ACC112 (cell line): ENCODE measurements around the gene TSPAN9.

Source experiments
- H2AFZ ChIP-seq: fragments of 200-600 bp; sonication (generic); one replicate; pipeline ENCODE4 v1.6.0; 2017; ENCODE audit warnings: antibody characterized with exemption, low read length; ENCODE audit not compliant: unreplicated experiment
- H3K27ac ChIP-seq: fragments of 200-600 bp; sonication (generic); 2 replicates; pipeline ENCODE4 v1.5.1; 2014; ENCODE audit warnings: low read depth, mild to moderate bottlenecking, antibody characterized with exemption, low read length, moderate library complexity
- H3K27me3 ChIP-seq: fragments of 200-600 bp; sonication (generic); 2 replicates; pipeline ENCODE4 v1.6.1; 2014; ENCODE audit warnings: mild to moderate bottlenecking, antibody characterized with exemption, low read length, moderate library complexity, mixed read lengths; ENCODE audit not compliant: insufficient read depth
- H3K36me3 ChIP-seq: fragments of 200-600 bp; sonication (generic); 2 replicates; pipeline ENCODE4 v1.6.1; 2016; ENCODE audit warnings: mild to moderate bottlenecking, antibody characterized with exemption, low read length, moderate library complexity, mixed read lengths; ENCODE audit not compliant: insufficient read depth
- H3K4me1 ChIP-seq: fragments of 200-600 bp; sonication (generic); one replicate; pipeline ENCODE4 v1.6.1; 2016; ENCODE audit warnings: low read length, mixed read lengths; ENCODE audit not compliant: insufficient read depth, unreplicated experiment, control insufficient read depth
- H3K4me3 ChIP-seq: fragments of 200-600 bp; sonication (generic); 2 replicates; pipeline ENCODE4 v1.5.1; 2014; ENCODE audit warnings: mild to moderate bottlenecking, low read depth, low read length
- H3K79me2 ChIP-seq: fragments of 200-600 bp; sonication (generic); one replicate; pipeline ENCODE4 v1.6.0; 2016; ENCODE audit warnings: low read length; ENCODE audit not compliant: control insufficient read depth, unreplicated experiment, insufficient read depth

Gene TSPAN9

GRCh38 chr12:3168223-3169221 is 91.3 kb downstream of the TSPAN9 start:
- Histone ChIP-seq H3K36me3 (no peaks in the 10 kb centered on the region), H3K27me3 (no peaks in the 10 kb centered on the region), H3K79me2 (no peaks in the 10 kb centered on the region), H3K4me1 (peaks cover 38% of the 10 kb centered on the region), H3K27ac (peak overlapping the region; percentile 85), H2AFZ (no peak overlapping the region), H3K4me3 (peak overlapping the region; percentile 37; the same call in 1 of the 2 replicates)

- Histone ChIP-seq H3K4me1 (peaks cover 38% of the 10 kb centered on the region), H3K27ac (peak overlapping the region; percentile 85), H3K36me3 (no peaks in the 10 kb centered on the region), H3K4me3 (no peak overlapping the region), H2AFZ (peak overlapping the region; percentile 34), H3K27me3 (no peaks in the 10 kb centered on the region), H3K79me2 (no peaks in the 10 kb centered on the region)
These were observed 93.4 kb downstream of the TSPAN9 start for GRCh38 chr12:3170423-3171194.

- no peak overlapping the region for H3K4me3 ChIP-seq
- H3K36me3 ChIP-seq: no peaks in the 10 kb centered on the region
- H2AFZ ChIP-seq: peak overlapping the region; percentile 34
- peaks cover 38% of the 10 kb centered on the region for H3K4me1 ChIP-seq
- H3K27ac ChIP-seq: peak overlapping the region; percentile 85
- no peaks in the 10 kb centered on the region for H3K79me2 ChIP-seq
- H3K27me3 ChIP-seq: no peaks in the 10 kb centered on the region
These were observed 94.0 kb downstream of the TSPAN9 start for GRCh38 chr12:3171195-3171591.

- Histone ChIP-seq H3K4me3 (no peak overlapping the region), H2AFZ (no peak overlapping the region), H3K36me3 (no peaks in the 10 kb centered on the region), H3K79me2 (no peaks in the 10 kb centered on the region), H3K27me3 (no peaks in the 10 kb centered on the region), H3K4me1 (peaks cover 38% of the 10 kb centered on the region), H3K27ac (no peak overlapping the region)
These were observed 95.2 kb downstream of the TSPAN9 start for GRCh38 chr12:3172124-3173007.

- no peaks in the 10 kb centered on the region for H3K36me3 ChIP-seq
- H2AFZ ChIP-seq: no peak overlapping the region
- peaks cover 35% of the 10 kb centered on the region for H3K4me1 ChIP-seq
- H3K4me3 ChIP-seq: no peak overlapping the region
- no peaks in the 10 kb centered on the region for H3K27me3 ChIP-seq
- no peaks in the 10 kb centered on the region for H3K79me2 ChIP-seq
- no peak overlapping the region for H3K27ac ChIP-seq
These were observed 95.9 kb downstream of the TSPAN9 start for GRCh38 chr12:3173008-3173553.

GRCh38 chr12:3173912-3174311 is 96.7 kb downstream of the TSPAN9 start:
- H3K27ac ChIP-seq: no peak overlapping the region
- no peaks in the 10 kb centered on the region for H3K27me3 ChIP-seq
- no peak overlapping the region for H2AFZ ChIP-seq
- no peaks in the 10 kb centered on the region for H3K36me3 ChIP-seq
- H3K4me1 ChIP-seq: peaks cover 28% of the 10 kb centered on the region
- no peaks in the 10 kb centered on the region for H3K79me2 ChIP-seq
- H3K4me3 ChIP-seq: no peak overlapping the region

- Histone ChIP-seq H3K79me2 (no peaks in the 10 kb centered on the region), H3K27me3 (no peaks in the 10 kb centered on the region), H2AFZ (no peak overlapping the region), H3K27ac (no peak overlapping the region), H3K36me3 (no peaks in the 10 kb centered on the region), H3K4me3 (no peak overlapping the region), H3K4me1 (peaks cover 15% of the 10 kb centered on the region)
These were observed 98.1 kb downstream of the TSPAN9 start for GRCh38 chr12:3175238-3175637.

GRCh38 chr12:3176754-3177153 is 99.6 kb downstream of the TSPAN9 start:
- Histone ChIP-seq H2AFZ (no peak overlapping the region), H3K36me3 (no peaks in the 10 kb centered on the region), H3K27me3 (no peaks in the 10 kb centered on the region), H3K4me1 (no peaks in the 10 kb centered on the region), H3K27ac (no peak overlapping the region), H3K4me3 (no peak overlapping the region), H3K79me2 (no peaks in the 10 kb centered on the region)

GRCh38 chr12:3177778-3178425 is 100.7 kb downstream of the TSPAN9 start:
- H3K27ac ChIP-seq: no peak overlapping the region
- H3K36me3 ChIP-seq: no peaks in the 10 kb centered on the region

More at GRCh38 chr12:3177778-3178425, 100.7 kb downstream of the TSPAN9 start:
- no peak overlapping the region for H3K4me3 ChIP-seq
- no peaks in the 10 kb centered on the region for H3K79me2 ChIP-seq
- no peak overlapping the region for H2AFZ ChIP-seq
- no peaks in the 10 kb centered on the region for H3K27me3 ChIP-seq
- H3K4me1 ChIP-seq: no peaks in the 10 kb centered on the region
